Measurements from ENCODE around the gene POP4. TPM values are rescaled to one million over a fixed set of nuclear protein-coding genes. Genes with fewer than 3 reads are reported as not detected.

POP4 gene
- total RNA-seq, 1 donor from 2014 or later, result 99.5 TPM

DNA sequence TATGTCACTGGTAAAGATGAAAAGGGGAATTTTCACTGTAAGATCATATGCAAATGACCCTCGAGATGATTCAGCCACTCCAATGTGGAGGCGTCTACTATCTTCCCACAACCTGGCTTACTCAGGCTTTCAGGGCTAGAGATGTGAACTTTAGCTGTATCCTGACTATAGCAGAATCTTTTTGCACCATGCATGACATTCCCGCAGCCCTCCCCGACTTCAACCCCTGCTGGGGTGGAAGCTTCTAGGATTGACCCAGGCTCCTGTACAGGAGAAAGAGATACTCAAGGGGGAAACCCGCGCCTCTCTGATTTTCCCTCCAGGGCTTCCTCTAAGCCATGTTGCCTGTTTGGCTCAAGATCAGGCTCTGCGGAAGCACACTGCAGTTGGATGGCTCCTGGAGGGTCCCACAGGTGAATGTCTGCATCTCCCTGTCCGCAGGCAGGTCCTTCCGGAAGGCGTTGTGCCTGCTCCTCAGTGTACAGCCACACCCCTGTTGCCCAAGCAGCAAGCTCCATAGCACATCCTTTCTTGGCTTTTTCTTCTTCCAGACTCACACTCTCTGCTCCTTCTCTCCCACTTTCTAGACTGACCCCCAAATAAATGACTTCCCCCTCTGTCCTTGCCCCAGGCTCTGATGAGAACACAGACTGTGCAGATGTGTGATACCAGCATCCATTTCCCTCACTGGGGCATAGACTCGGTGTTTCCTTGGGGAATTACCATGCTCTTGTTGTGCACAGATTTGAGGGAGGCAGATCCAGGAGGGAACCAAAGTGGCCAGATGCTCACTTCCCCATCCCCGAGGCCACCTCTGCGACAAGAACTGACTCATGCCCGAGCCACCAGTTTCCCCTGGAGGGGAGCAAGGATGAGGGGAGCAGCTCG lies 29.1 kb upstream of the POP4 start:
- intact Hi-C loops (cut with micrococcal nuclease), result no loop called here

GRCh38 chr19:29577649-29577963 lies 28.5 kb upstream of the POP4 start:
- intact Hi-C loops (cut with micrococcal nuclease), result no loop called here

- intact Hi-C loops (cut with micrococcal nuclease), result no loop called here
Measured at GRCh38 chr19:29578349-29578748, 27.7 kb upstream of the POP4 start.

GRCh38 chr19:29579308-29579910 lies 26.7 kb upstream of the POP4 start:
- intact Hi-C loops (cut with micrococcal nuclease), result no loop called here

GRCh38 chr19:29581398-29581797 lies 24.7 kb upstream of the POP4 start:
- intact Hi-C loops (cut with micrococcal nuclease), result loop anchor here (10.0 kb wide), 1 partner anchor 1787 kb away; no protein-coding TSS in a partner anchor

DNA sequence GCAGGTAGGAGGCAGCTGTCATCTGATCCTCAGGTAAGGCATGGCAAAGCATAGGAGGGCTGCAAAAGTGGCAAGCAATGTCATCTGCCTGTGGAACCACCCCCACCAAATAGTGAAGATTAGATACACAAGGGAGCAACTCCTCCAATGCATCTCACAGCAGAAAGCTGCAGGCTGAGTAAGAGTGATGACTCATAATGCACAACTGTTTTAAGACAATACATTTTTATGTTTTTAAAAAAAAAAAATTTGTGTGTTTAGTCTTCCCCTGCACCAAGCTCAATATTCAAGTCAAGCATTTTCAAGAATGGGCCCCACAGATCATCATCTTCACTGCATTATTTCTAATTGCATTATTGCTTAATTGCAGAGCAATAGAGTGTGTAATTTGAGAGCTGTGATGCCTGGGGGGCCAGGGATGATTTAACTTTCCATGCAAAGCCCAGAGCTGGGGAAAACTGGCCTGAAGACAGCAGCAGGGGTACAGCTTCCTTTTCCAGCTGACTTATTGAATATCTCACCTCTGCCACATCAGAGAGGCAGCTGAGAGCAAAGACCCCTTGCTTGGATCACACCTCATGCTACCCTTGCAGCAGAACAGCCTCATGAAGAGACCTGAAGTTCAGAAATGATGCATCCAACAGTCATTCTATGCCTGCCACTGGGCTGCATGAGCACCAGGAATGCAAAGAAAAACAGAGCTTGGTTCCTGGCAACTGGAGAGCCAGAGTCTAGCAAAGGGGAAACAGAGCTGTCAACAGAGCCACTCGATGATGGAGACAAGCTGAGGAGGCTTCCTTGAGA lies 22.7 kb upstream of the POP4 start:
- intact Hi-C loops (cut with micrococcal nuclease), result loop anchor here (10.0 kb wide), 1 partner anchor 1789 kb away; no protein-coding TSS in a partner anchor

DNA sequence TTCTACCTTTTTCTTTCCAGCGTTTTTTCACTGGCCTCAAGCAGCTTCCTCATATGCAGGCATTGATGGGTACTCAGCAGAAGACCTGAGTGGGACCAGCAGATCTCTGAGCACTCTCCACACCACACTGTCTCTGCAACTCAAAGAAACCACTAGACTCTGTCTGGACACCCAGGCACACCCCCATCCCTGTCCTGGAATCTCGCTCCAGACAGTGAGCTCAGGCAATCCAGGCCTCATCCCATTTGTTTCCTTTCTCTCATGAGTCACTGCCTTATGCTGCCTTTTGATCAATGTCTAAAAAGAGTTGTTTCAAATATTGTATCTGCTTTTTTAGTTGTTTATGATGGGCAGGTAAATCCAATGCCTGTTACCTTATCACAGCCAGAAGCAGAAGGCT lies 19.7 kb upstream of the POP4 start:
- intact Hi-C loops (cut with micrococcal nuclease), result loop anchor here (2.0 to 10.0 kb wide), 5 partner anchors 250 to 1792 kb away; partner anchors contain the start of genes UQCRFS1 and URI1

- intact Hi-C loops (cut with micrococcal nuclease), result loop anchor here (1.0 to 10.0 kb wide), 10 partner anchors 18 to 1792 kb away; partner anchors contain the start of genes UQCRFS1 and URI1
Measured at GRCh38 chr19:29587059-29587458, 19.0 kb upstream of the POP4 start.

DNA sequence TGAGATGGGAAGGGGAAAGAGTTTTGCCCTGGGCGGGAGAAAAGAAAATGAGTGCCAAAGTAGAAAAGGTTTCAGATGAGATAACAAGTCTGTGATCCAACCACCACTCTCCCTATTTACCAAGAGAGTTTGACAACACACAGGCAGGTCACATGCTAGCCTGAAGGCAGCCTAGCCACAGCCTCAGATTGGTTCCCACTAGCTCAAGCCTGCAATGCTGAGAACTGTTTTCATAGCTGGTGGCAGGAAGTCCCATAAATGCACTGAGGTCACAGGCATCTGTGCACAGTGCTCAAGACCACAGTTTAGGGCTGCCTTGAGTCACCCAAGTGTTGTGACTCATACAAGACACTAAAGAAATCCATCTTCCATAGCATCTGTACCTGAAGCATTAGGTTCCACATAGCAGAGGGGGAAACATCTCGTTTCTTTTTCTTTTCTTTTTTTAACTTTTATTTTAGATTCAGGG lies 18.5 kb upstream of the POP4 start:
- intact Hi-C loops (cut with micrococcal nuclease), result loop anchor here (1.0 to 10.0 kb wide), 10 partner anchors 18 to 1793 kb away; partner anchors contain the start of genes UQCRFS1 and URI1

- intact Hi-C loops (cut with micrococcal nuclease), result loop anchor here (5.0 to 10.0 kb wide), 4 partner anchors 354 to 1793 kb away; partner anchors contain the start of genes UQCRFS1 and URI1
Measured at GRCh38 chr19:29588095-29588494, 18.0 kb upstream of the POP4 start.

DNA sequence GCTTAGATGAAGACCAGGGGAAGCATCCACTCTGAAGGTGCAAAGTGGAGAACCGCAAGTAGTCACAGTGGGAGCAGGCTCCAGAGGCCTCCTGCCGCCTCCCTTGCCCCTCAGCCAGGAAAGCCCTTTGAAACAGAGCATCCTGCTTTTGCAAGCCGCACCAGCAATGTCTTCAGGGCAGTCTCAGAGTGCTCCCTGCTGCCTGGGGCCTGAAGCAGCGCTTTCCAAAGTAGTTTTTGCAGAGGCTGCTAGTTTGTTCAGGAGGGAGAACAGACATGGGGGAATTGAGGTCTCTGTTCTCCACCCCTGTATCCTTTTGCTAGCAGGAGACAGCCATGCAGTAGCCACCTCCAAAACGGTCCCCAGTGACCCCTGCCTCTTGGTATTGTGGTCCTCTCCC lies 15.8 kb upstream of the POP4 start:
- intact Hi-C loops (cut with micrococcal nuclease), result no loop called here

- intact Hi-C loops (cut with micrococcal nuclease), result no loop called here
Measured at GRCh38 chr19:29591670-29592069, 14.4 kb upstream of the POP4 start.

DNA sequence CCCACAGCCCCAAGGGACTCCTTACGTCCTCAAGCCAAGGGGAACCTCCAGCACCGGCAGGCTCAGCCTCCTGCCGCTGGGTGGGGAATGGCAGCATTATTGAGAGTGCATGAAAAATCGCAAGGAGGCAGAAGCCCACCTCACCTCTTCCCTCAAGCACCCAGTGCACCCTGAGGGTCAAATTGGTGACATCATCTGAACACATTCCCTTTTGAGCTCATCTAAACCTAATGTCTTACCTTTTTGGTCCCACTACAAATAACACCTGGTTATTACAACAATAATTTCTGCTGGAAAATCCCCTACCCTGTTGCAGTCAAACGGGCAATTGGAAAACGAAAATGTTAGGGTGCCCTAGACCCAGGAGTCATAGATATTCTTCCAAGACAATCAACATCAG lies 12.2 kb upstream of the POP4 start:
- intact Hi-C loops (cut with micrococcal nuclease), result no loop called here

GRCh38 chr19:29596080-29596727 lies 9.9 kb upstream of the POP4 start:
- intact Hi-C loops (cut with micrococcal nuclease), result loop anchor here (5.0 kb wide), 1 partner anchor 129 kb away; no protein-coding TSS in a partner anchor

GRCh38 chr19:29596885-29597525 lies 9.1 kb upstream of the POP4 start:
- intact Hi-C loops (cut with micrococcal nuclease), result loop anchor here (5.0 kb wide), 1 partner anchor 130 kb away; no protein-coding TSS in a partner anchor

DNA sequence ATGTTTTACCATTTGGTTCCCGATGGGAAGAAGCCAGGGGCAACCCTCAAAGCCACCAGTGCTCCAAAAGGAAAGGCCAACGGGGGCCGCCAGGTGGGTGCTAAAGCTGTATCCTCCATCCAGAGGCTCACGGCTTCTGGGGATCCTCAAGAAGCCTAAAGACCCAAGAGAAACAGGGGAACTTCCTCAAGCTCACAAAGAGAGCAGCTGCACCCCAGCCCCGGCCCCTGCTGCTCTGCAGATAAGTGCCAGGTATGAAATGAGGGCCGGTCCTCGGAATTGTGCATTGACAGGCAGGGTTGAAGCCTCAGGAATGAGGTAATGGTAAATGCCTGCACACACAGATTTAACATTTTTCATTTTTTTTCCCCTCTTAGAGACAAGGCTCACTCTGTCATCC lies 8.0 kb upstream of the POP4 start:
- intact Hi-C loops (cut with micrococcal nuclease), result loop anchor here (5.0 kb wide), 1 partner anchor 131 kb away; no protein-coding TSS in a partner anchor

GRCh38 chr19:29598496-29598895 lies 7.6 kb upstream of the POP4 start:
- intact Hi-C loops (cut with micrococcal nuclease), result loop anchor here (5.0 kb wide), 1 partner anchor 131 kb away; no protein-coding TSS in a partner anchor

DNA sequence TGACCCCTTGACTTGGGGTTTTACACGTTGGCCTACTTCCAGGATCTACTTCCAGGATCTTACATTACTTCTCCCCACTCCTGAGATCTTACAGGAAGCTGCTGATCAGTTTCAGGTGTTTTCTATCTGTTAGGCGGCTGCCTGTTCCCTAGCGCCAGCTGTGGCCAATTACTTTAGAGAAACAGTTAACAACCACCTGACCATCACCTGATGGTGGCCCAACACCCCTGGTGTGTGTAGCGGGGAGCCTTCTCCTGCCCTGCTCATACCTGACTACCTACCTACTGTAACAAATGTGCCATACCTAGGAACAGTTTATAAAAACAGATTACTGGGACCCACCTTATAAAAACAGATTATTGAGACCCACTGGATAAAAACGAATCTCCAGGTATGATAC lies 2.8 kb upstream of the POP4 start:
- intact Hi-C loops (cut with micrococcal nuclease), result no loop called here

- intact Hi-C loops (cut with micrococcal nuclease), result loop anchor here (1.0 to 5.0 kb wide), 9 partner anchors 65 to 1814 kb away; partner anchors contain the start of genes UQCRFS1 and URI1
Measured at GRCh38 chr19:29606420-29606747, 301 bp downstream of the POP4 start.

GRCh38 chr19:29609636-29610035 lies 3.6 kb downstream of the POP4 start:
- intact Hi-C loops (cut with micrococcal nuclease), result loop anchor here (1.0 to 5.0 kb wide), 6 partner anchors 64 to 1817 kb away; no protein-coding TSS in a partner anchor

Data from T-helper 1 cell treated with Interleukin-12 subunit alpha and Interleukin-12 subunit beta and Interleukin-4 antibody, amounts not matched to agents 30 ng/mL and 1 ng/mL, for 36 hours (primary cell).